ENCODE measurements around the gene CPED1. TPM values are rescaled to one million over a fixed set of nuclear protein-coding genes. Genes with fewer than 3 reads are reported as not detected.
"Not testable (repeated sequence)": the region's sequence is repeated elsewhere in the genome, so short reads cannot be mapped to it uniquely, and the experiment has no call there.

CPED1 gene
- polyA plus RNA-seq, 1 donor: 8.4 TPM

GRCh38 chr7:121280656-121281055 is 292.1 kb downstream of the CPED1 start:
- DNase-seq (ENCODE audit: low read depth): no peak

DNA sequence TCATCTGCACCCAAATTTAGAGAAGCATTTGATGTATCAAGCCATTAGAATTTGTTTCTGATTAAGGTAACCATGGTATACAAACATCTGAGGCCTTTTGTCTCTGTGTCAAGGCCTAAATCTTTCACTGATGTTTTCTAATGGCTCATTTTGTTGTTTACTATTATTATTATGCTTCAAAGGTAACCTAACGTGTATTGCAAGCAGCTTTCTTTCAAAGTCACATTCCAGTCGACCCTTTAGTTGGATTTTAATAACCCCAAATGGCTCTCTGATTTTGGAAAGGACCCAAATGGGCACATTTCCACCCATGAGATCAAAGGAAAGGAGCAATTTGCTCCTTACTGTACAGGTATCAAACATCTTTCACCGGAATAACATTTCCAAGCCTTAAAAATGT is 293.6 kb downstream of the CPED1 start:
- DNase-seq (ENCODE audit: low read depth): no peak

GRCh38 chr7:121285066-121285667 is 296.7 kb downstream of the CPED1 start:
- DNase-seq (ENCODE audit: low read depth): no peak

GRCh38 chr7:121286186-121286585 is 297.7 kb downstream of the CPED1 start:
- no peak for DNase-seq (ENCODE audit: low read depth)

DNA sequence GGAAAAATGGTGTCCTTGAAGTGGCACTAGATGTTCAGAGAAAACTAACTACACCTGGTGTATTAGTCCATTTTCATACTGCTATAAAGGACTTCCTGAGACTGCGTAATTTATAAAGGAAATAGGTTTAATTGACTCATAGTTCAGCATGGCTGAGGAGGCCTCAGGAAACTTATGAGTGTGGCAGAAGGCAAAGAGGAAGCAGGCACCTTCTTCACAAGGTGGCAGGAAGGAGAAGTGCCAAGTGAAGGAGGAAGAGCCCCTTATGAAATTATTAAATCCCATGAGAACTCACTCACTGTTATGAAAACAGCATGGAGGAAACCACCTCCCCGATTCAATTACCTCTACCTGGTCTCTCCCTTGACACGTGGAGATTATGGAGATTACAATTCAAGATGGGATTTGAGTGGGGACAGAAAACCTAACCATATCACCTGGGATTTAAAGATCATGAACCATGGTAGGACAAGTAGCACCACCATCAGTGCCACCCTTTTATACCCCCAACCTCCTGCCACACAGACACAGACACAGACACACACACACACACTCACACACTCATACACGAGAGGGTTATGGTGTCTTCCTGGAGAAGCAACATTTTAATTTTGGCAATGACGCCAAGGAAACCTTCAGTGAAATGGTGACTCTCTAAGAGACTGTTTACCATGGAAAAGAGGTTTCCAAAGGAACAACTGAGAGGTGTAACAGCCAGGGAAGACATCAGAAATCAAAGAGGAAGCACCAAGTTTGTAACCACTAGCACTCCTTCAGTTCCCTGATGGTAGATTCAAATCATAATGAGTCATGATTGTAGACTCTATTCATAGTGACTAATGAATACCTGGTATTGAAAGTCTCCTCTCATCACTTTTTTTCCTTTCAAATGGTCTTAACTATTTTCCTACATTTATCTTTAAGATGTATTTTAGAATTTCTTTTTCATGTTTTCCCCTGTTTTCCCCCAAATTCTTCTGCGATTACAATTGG is 298.5 kb downstream of the CPED1 start:
- DNase-seq (ENCODE audit: low read depth): no peak

DNA sequence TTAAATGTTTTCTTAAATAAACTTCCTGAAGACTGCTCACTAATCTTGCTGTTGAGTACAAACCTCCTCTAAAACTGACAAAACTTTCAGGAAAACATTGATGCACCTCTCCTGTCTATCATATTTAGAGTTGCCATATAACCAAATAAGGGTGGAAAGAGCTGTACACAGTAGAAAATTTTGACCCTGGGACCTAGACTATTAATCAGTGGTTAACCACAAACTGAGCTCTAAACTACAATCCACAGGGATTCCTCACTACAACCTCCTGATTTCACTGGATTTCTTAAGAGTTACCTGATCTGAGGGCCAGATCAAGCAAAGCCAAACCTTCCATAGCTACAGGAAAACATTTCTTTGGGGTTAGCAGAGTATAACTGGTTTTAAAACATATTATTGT is 300.4 kb downstream of the CPED1 start:
- no peak for DNase-seq (ENCODE audit: low read depth)

DNA sequence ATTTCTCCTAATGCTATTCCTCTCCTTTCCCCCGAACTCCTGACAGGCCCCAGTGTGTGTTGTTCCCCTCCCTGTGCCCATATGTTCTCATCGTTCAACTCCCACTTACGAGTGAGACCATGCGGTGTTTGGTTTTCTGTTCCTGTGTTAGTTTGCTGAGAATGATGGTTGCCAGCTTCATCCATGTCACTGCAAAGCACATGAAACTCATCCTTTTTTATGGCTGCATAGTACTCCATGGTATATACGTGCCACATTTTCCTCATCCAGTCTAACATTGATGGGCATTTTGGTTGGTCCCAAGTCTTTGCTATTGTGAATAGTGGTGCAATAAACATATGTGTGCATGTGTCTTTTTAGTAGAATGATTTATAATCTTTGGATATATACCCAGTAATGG is 301.4 kb downstream of the CPED1 start:
- DNase-seq (ENCODE audit: low read depth): not testable (repeated sequence)

- DNase-seq (ENCODE audit: low read depth): no peak
Observed at GRCh38 chr7:121294448-121294992, 306.0 kb downstream of the CPED1 start.

DNA sequence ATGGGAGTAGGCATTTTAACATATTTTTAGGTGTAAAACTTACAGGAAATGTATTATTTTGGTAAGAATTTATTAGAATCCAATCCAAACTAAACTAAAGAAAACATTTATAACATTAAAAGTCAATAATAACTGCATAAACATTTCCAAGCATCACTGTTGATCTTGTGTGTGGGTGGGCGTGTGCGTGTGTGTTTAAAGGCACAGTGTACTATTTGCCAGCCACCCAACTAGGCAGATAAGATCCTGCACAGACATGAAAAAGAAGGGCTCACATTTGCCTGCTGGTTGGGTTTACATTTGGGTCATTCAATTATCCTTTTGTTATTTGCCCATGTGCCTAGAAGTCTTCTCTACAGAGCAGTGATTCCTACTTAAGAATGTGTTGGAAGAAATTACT is 309.3 kb downstream of the CPED1 start:
- no peak for DNase-seq (ENCODE audit: low read depth)

DNA sequence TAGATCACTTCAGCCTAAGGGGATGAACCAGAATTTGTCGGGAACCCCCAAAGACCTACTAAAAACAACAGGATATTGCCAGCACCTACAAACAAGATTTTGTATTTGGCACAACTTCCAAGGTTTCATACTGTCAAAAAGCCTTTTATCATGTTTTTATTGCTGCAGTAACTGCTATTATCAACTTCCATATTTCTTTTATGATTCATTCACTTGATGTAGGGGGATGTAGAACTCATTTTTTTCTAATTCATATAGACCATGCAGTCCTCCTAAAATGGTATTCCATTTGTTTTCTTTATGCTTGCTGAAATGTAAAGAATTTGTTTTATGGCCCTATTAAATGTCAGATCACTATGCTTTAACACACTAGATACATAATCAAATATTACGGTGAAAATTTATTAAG is 310.3 kb downstream of the CPED1 start:
- no peak for DNase-seq (ENCODE audit: low read depth)

DNA sequence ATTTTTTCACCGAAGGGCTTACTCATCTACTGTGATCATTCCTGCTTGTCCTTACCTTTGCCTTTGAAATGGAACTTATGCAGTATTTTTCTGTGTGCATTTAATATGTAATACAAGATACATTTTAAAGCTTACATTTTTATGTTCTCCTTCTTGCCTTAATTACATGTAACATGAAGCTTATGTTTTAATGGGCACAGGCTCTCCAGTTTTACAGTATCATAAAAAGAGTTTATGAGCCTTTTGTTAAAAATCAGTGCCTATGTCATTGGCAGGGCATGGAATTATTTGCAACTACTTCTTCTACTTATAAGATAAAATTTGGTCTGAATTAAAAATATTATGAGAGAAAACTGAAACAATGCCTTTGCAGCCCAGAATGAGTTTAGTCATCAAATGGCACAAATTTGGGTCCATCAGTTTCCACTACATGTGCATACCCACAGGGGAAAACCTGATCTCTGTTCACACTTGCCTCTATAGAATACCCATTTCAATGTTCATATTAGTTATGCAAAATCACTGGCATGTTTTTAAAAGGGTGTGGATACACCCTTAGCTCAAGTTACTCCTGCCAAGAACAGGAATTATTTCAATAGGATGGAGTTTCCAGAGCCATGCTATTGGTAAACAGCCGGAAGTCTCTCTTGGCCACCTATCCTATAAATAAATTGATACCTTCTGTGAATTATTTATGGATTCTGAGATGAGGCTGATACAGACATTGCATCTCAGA is 312.3 kb downstream of the CPED1 start:
- no peak for DNase-seq (ENCODE audit: low read depth)

- DNase-seq (ENCODE audit: low read depth): no peak
Observed at GRCh38 chr7:121301446-121302213, 313.1 kb downstream of the CPED1 start.

GRCh38 chr7:121302214-121302745 is 313.8 kb downstream of the CPED1 start:
- DNase-seq (ENCODE audit: low read depth): no peak

- no peak for DNase-seq (ENCODE audit: low read depth)
Observed at GRCh38 chr7:121303422-121304101, 315.1 kb downstream of the CPED1 start.

- no peak for DNase-seq (ENCODE audit: low read depth)
Observed at GRCh38 chr7:121304102-121304658, 315.7 kb downstream of the CPED1 start.

GRCh38 chr7:121305109-121305508 is 316.6 kb downstream of the CPED1 start:
- DNase-seq (ENCODE audit: low read depth): no peak

DNA sequence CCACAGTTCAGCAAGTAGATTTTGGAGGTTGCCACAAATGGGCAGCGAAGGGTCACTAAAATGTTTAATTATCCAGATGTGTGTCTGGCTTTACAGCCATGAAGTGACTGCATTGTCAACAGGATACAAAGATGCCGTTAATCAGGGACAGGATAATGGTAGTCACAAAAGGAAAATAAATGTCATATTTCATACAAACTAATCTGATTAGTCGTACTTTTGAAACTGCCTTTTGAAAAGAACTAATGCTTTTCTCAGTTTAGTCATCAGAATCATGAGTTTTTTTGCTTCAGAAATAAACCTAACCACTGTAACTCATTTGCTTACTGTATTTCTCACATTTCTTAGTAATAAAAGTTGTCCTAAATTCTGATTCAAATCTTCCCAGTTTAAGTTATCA is 318.1 kb downstream of the CPED1 start:
- no peak for DNase-seq (ENCODE audit: low read depth)

DNA sequence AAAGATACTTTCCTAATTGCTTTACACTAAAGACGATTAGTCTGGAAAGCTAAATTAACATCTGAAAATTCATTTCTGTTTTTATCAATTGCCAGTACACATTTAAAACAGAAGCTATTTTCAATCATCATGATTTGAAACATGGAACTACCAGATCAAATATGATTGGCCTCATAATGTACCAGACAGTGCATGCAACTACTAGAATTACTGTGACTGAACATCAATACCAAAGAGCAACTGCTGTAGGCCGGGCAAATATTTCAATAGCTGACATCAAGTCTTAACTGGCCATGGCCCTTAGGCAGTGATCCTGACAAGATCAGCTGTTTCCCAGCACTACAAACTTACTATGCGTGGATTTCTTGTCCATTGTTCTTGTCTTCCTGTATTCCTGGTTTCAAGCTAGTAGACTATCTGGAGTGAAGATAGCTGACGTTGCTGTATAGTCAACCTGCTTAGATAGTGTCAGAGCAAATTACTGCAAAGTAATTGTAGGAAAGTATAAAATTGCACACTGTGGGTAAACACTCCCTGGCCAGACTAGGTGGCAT is 318.6 kb downstream of the CPED1 start:
- DNase-seq (ENCODE audit: low read depth): no peak

GRCh38 chr7:121313220-121313792 is 324.8 kb downstream of the CPED1 start:
- DNase-seq (ENCODE audit: low read depth): no peak

Measured in forelimb muscle (tissue), 1 donor.